OCI-LY7 (cell line): ENCODE data around the gene TFB1M.

Source experiments
- EZH2phosphoT487 ChIP-seq: fragments of 200-600 bp; sonication (generic); IDR thresholded peaks from 2 replicates; pipeline ENCODE4 v1.6.1; 2018; ENCODE audit warnings: low read depth, borderline replicate concordance, mild to moderate bottlenecking, mixed run types, antibody characterized with exemption, low read length, moderate library complexity, mixed read lengths
- TF ChIP-seq, protein P1 (sequence below): fragments of 200-600 bp; sonication (generic); conservative IDR thresholded peaks from 2 replicates; pipeline ENCODE4 v1.5.1; 2014; ENCODE audit warnings: mild to moderate bottlenecking, antibody characterized with exemption, low read length, moderate library complexity, mixed read lengths

DNA sequence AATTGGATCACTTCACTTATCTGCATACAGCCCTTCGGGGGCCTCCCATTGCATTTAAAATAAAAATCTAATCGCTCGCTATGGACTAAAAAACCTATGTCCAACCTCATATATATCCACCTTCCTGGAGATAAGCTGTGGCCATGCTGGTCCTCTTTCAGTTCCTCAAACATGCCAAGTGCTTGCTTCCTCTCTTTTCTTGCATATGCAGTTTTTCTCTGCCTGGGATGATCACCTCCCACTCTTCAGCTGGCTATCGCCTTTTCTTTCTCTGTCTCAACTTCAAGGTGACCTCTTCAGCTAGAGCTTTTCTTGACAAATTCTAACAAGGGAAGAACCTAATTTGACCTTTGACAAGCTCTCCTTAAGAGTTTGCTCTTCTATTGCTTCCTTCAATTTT is 5.6 kb upstream of the TFB1M start:
- TF ChIP-seq, protein P1, sequence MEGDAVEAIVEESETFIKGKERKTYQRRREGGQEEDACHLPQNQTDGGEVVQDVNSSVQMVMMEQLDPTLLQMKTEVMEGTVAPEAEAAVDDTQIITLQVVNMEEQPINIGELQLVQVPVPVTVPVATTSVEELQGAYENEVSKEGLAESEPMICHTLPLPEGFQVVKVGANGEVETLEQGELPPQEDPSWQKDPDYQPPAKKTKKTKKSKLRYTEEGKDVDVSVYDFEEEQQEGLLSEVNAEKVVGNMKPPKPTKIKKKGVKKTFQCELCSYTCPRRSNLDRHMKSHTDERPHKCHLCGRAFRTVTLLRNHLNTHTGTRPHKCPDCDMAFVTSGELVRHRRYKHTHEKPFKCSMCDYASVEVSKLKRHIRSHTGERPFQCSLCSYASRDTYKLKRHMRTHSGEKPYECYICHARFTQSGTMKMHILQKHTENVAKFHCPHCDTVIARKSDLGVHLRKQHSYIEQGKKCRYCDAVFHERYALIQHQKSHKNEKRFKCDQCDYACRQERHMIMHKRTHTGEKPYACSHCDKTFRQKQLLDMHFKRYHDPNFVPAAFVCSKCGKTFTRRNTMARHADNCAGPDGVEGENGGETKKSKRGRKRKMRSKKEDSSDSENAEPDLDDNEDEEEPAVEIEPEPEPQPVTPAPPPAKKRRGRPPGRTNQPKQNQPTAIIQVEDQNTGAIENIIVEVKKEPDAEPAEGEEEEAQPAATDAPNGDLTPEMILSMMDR, result no peak
- no peak for TF ChIP-seq EZH2phosphoT487
